ENCODE measurements around the gene FRMPD4. TPM values are rescaled to one million over a fixed set of nuclear protein-coding genes. Genes with fewer than 3 reads are reported as not detected.

The FRMPD4 gene
- total and polyA plus RNA-seq, 2 of the 13 experiments (the other 11 are each of a cell fraction or from before 2014, with no cell fraction given) = not detected

GRCh38 chrX:12704706-12705105 is 566.4 kb downstream of the FRMPD4 start:
- ChIA-PET POLR2A (no interaction called here), CTCF (ENCODE audit: low intra/inter-chr PET ratio, low total read pairs) (no interaction called here)
- no peaks in the 10 kb centered on the region for H3K79me2 ChIP-seq (ENCODE audit: insufficient read depth, low read length)
- H3K4me3 ChIP-seq (replicated peaks in 1 of 3; ENCODE audit: insufficient read depth in 1 of 3, low read depth in 2 of 3, low read length in 3 of 3) = no peak overlapping the region
- no peaks in the 10 kb centered on the region for H3K36me3 ChIP-seq (replicated peaks in 1 of 2; ENCODE audit: control insufficient read depth in 1 of 2, insufficient read depth in 2 of 2, low read length in 2 of 2)
- H3K27ac ChIP-seq (ENCODE audit: extremely low read length, insufficient read depth, low read length) = no peak overlapping the region
- H3K27me3 ChIP-seq (ENCODE audit: control insufficient read depth in 1 of 2, insufficient read depth in 2 of 2, low read length in 2 of 2) = no peaks in the 10 kb centered on the region
- H3K9me3 ChIP-seq (ENCODE audit: low read length) = no peaks in the 10 kb centered on the region
- FAIRE-seq = no peak
- H2AFZ ChIP-seq (ENCODE audit: low read length) = no peak overlapping the region
- BruUV-seq (replicated peaks) = no TSS peak
- in situ Hi-C loops (cut with HindIII; ENCODE audit: extremely low pct_ligation_motif_present, low pct_unique_long_range_greater_than_20kb) = no loop called here
- H3K4me2 ChIP-seq (ENCODE audit: low read depth, low read length) = no peak overlapping the region
- 0% methylated on average over 3 of the region's 7 CpGs for WGBS (ENCODE audit: low lambda C conversion rate)
- no peak for ATAC-seq
- intact Hi-C loops (cut with micrococcal nuclease; ENCODE audit: unreplicated experiment) = no loop called here
- no peaks in the 10 kb centered on the region for H4K20me1 ChIP-seq (ENCODE audit: insufficient read depth, low read length)
- DNase-seq (ENCODE audit: low spot score) = no peak
- no peak for TF ChIP-seq TFDP2 (CRISPR knock-in tag; IDR thresholded peaks at IDR 0.05)
- no peak for TF ChIP-seq AHDC1 (CRISPR knock-in tag; IDR thresholded peaks at IDR 0.05; ENCODE audit: borderline replicate concordance)
- no peak for TF ChIP-seq CC2D1A (CRISPR knock-in tag; IDR thresholded peaks at IDR 0.05)
- TF ChIP-seq ZNF12 (CRISPR knock-in tag; IDR thresholded peaks at IDR 0.05) = no peak
- no peak for TF ChIP-seq ZNF121 (CRISPR knock-in tag; IDR thresholded peaks at IDR 0.05)
- TF ChIP-seq ZNF720 (CRISPR knock-in tag; IDR thresholded peaks at IDR 0.05) = no peak
- no peak for TF ChIP-seq ZNF878 (CRISPR knock-in tag; IDR thresholded peaks at IDR 0.05)
- TF ChIP-seq ZNF839 (CRISPR knock-in tag; IDR thresholded peaks at IDR 0.05; ENCODE audit: borderline replicate concordance) = no peak
- no peak for TF ChIP-seq HOXA5 (CRISPR knock-in tag; IDR thresholded peaks at IDR 0.05)
- no peak for TF ChIP-seq KAT2B (IDR thresholded peaks at IDR 0.05; ENCODE audit: borderline replicate concordance, low read depth, low read length)
- TF ChIP-seq SRSF9 (IDR thresholded peaks at IDR 0.05; ENCODE audit: borderline replicate concordance, insufficient read depth, low read depth, low read length, poor library complexity, severe bottlenecking) = no peak
- no peak for TF ChIP-seq GATA4 (IDR thresholded peaks at IDR 0.05; ENCODE audit: borderline replicate concordance, low read depth)
- no peak for TF ChIP-seq HIC2 (CRISPR knock-in tag; IDR thresholded peaks at IDR 0.05; ENCODE audit: low read depth)
- TF ChIP-seq HMG20B (CRISPR knock-in tag; conservative IDR thresholded peaks at IDR 0.05) = no peak
- H3K4me1 ChIP-seq (ENCODE audit: insufficient read depth, low read length) = no peaks in the 10 kb centered on the region
- no peak overlapping the region for H3K9ac ChIP-seq (ENCODE audit: insufficient read depth, low read depth, low read length)

All from HepG2 (cell line).